ENCODE results near the gene HMGN2. TPM values are rescaled to one million over a fixed set of nuclear protein-coding genes. Genes with fewer than 3 reads are reported as not detected.

The HMGN2 gene
- total and polyA plus RNA-seq, 10 of the 15 experiments (the other 5 are each of a cell fraction or from before 2014, with no cell fraction given) = 249 to 2,682 (median 694) TPM

DNA sequence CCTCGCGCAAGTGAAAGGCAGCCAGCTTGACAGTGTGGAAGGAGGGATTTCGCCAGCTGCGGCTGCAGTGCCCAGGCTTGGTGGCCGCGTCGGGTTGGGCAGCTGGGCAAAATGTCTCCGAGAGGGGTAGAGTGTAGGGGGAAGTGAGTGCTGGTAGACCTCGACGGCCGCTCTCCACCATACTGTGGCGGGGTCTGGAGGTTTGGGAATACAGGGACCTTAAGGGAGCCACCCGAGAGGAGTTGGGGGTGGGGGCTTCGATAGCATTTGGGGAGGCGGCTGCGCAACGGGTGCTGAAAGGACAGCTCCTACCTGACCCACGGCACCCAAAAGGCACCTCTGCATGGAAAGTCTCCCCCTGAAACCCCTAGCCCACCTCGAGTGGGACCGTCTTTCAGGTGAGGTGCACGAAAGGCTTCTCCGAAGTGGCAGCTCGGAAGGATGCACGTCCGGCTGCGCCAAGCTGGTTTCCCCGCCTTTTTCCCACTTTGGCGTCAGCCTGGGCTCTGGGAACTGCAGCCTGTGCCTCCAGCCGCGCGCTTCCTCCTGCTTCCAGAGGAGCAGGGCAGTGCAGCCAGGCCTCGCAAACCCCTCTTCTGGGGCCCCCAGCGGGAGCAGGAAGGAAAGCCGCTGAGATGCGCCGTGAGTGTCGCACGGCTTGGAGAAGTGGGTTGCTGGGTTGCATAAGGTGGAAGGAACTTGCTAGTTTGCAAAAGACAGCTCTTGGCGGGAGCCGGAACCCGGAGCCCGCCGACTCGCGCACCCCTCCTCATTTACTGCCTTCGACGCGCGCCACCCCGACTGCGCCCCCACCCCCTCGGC, 531 bp upstream of the HMGN2 start:
- no peaks in the 10 kb centered on the region; the same call in 1 of the 2 replicates for H4K20me1 ChIP-seq (ENCODE audit: control insufficient read depth, insufficient read depth)
- H3K9me3 ChIP-seq (replicated peaks; ENCODE audit: control insufficient read depth, insufficient read depth, low read length) = no peaks in the 10 kb centered on the region
- H3K9ac ChIP-seq (ENCODE audit: control insufficient read depth, insufficient read depth, low read length) = peak overlapping the region; percentile 83
- H3K27ac ChIP-seq (ENCODE audit: control insufficient read depth, insufficient read depth) = peak overlapping the region; percentile 98
- H3K79me2 ChIP-seq (ENCODE audit: control insufficient read depth, insufficient read depth, low read length) = peaks cover 25% of the 10 kb centered on the region
- H3K4me1 ChIP-seq (ENCODE audit: control insufficient read depth, insufficient read depth, low read length) = peaks cover 19% of the 10 kb centered on the region
- ChIA-PET SMC1A (ENCODE audit: uncharacterized antibody, unreplicated experiment) (interaction anchor here (0.8 to 1.2 kb wide), 2 partner anchors 28 to 367 kb away, joined by 3 read pairs; no protein-coding TSS in a partner anchor), POLR2A (interaction anchor here (0.6 to 4.5 kb wide), 5 partner anchors 9 to 153 kb away, joined by 3 to 24 read pairs (median 5); partner anchors contain the start of genes CD52 and DHDDS), CTCF (interaction anchor here (0.9 to 3.6 kb wide), 11 partner anchors 10 to 94 kb away, joined by 3 to 23 read pairs (median 4); partner anchors contain the start of gene DHDDS), RAD21 (ENCODE audit: unreplicated experiment) (interaction anchor here (0.7 to 2.8 kb wide), 2 partner anchors 29 to 54 kb away, joined by 3 to 12 read pairs; no protein-coding TSS in a partner anchor)
- FAIRE-seq (no peak), DNase-seq (ENCODE audit: low read depth, low spot score) (no peak), ATAC-seq (peak; percentile 35)
- H3K36me3 ChIP-seq (ENCODE audit: control insufficient read depth in 2 of 2, insufficient read depth in 2 of 2, low read length in 1 of 2) = peaks cover 11 to 29% of the 10 kb centered on the region in 2 experiments
- WGBS (ENCODE audit: insufficient coverage, insufficient replicate concordance, low lambda C conversion rate, missing lambda C conversion rate) = 2% methylated on average over 51 of the region's 52 CpGs
- peak overlapping the region; percentile 35; the same call in 1 of the 2 replicates for H2AFZ ChIP-seq (ENCODE audit: control insufficient read depth, low read depth, low read length)
- BruUV-seq (replicated peaks) = TSS peak; percentile 67
- in situ Hi-C loops (cut with MboI) = no loop called here
- H3K4me3 ChIP-seq = peak overlapping the region; percentile 84
- intact Hi-C loops (cut with micrococcal nuclease; ENCODE audit: unreplicated experiment) = no loop called here
- no peaks in the 10 kb centered on the region for H3K27me3 ChIP-seq (replicated peaks in 1 of 2; ENCODE audit: control insufficient read depth in 2 of 2, insufficient read depth in 2 of 2, low read length in 1 of 2)
- H3K4me2 ChIP-seq (ENCODE audit: control insufficient read depth, insufficient read depth) = peak overlapping the region; percentile 98
- TF ChIP-seq SREBF1 (IDR thresholded peaks at IDR 0.05; ENCODE audit: low read length) = no peak
- TF ChIP-seq, protein P1, sequence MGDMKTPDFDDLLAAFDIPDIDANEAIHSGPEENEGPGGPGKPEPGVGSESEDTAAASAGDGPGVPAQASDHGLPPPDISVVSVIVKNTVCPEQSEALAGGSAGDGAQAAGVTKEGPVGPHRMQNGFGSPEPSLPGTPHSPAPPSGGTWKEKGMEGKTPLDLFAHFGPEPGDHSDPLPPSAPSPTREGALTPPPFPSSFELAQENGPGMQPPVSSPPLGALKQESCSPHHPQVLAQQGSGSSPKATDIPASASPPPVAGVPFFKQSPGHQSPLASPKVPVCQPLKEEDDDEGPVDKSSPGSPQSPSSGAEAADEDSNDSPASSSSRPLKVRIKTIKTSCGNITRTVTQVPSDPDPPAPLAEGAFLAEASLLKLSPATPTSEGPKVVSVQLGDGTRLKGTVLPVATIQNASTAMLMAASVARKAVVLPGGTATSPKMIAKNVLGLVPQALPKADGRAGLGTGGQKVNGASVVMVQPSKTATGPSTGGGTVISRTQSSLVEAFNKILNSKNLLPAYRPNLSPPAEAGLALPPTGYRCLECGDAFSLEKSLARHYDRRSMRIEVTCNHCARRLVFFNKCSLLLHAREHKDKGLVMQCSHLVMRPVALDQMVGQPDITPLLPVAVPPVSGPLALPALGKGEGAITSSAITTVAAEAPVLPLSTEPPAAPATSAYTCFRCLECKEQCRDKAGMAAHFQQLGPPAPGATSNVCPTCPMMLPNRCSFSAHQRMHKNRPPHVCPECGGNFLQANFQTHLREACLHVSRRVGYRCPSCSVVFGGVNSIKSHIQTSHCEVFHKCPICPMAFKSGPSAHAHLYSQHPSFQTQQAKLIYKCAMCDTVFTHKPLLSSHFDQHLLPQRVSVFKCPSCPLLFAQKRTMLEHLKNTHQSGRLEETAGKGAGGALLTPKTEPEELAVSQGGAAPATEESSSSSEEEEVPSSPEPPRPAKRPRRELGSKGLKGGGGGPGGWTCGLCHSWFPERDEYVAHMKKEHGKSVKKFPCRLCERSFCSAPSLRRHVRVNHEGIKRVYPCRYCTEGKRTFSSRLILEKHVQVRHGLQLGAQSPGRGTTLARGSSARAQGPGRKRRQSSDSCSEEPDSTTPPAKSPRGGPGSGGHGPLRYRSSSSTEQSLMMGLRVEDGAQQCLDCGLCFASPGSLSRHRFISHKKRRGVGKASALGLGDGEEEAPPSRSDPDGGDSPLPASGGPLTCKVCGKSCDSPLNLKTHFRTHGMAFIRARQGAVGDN (IDR thresholded peaks at IDR 0.05) = no peak
- TF ChIP-seq SRF (IDR thresholded peaks at IDR 0.05; ENCODE audit: low read depth in 2 of 2, low read length in 2 of 2) = no peak
- TF ChIP-seq IKZF2 (IDR thresholded peaks at IDR 0.05) = no peak
- TF ChIP-seq ZZZ3 (IDR thresholded peaks at IDR 0.05; ENCODE audit: control insufficient read depth, insufficient read length, low read depth) = no peak
- TF ChIP-seq ZNF24 (IDR thresholded peaks at IDR 0.05) = no peak
- no peak for TF ChIP-seq FOXM1 (IDR thresholded peaks at IDR 0.05; ENCODE audit: low read depth, low read length)
- no peak for TF ChIP-seq PML (IDR thresholded peaks at IDR 0.05; ENCODE audit: low read length)
- no peak for TF ChIP-seq RBBP5 (conservative IDR thresholded peaks at IDR 0.05)
- TF ChIP-seq, protein P2, sequence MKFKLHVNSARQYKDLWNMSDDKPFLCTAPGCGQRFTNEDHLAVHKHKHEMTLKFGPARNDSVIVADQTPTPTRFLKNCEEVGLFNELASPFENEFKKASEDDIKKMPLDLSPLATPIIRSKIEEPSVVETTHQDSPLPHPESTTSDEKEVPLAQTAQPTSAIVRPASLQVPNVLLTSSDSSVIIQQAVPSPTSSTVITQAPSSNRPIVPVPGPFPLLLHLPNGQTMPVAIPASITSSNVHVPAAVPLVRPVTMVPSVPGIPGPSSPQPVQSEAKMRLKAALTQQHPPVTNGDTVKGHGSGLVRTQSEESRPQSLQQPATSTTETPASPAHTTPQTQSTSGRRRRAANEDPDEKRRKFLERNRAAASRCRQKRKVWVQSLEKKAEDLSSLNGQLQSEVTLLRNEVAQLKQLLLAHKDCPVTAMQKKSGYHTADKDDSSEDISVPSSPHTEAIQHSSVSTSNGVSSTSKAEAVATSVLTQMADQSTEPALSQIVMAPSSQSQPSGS (IDR thresholded peaks at IDR 0.05; ENCODE audit: low read length) = no peak
- TF ChIP-seq, protein P3, sequence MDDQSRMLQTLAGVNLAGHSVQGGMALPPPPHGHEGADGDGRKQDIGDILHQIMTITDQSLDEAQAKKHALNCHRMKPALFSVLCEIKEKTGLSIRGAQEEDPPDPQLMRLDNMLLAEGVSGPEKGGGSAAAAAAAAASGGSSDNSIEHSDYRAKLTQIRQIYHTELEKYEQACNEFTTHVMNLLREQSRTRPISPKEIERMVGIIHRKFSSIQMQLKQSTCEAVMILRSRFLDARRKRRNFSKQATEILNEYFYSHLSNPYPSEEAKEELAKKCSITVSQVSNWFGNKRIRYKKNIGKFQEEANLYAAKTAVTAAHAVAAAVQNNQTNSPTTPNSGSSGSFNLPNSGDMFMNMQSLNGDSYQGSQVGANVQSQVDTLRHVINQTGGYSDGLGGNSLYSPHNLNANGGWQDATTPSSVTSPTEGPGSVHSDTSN (IDR thresholded peaks at IDR 0.05; ENCODE audit: insufficient replicate concordance, low read depth, low read length) = no peak
- no peak for TF ChIP-seq RAD21 (IDR thresholded peaks at IDR 0.05; ENCODE audit: insufficient read depth, low read depth, low read length)
- TF ChIP-seq SMC3 (IDR thresholded peaks at IDR 0.05; ENCODE audit: borderline replicate concordance, low read length) = no peak
- TF ChIP-seq HCFC1 (IDR thresholded peaks at IDR 0.05; ENCODE audit: low read length) = no peak
- TF ChIP-seq BHLHE40 (IDR thresholded peaks at IDR 0.05; ENCODE audit: borderline replicate concordance in 1 of 2, low read depth in 2 of 2, low read length in 1 of 2) = no peak
- TF ChIP-seq POLR2A (IDR thresholded peaks at IDR 0.05; ENCODE audit: low read depth, low read length) = peak; percentile 41
